Bone marrow (tissue), 2 donors: ENCODE results near the gene PHKG2.

Source experiments
- DNase-seq, 2 donors: peaks; one replicate each; lab custom pipeline; 2025; lab: John Stamatoyannopoulos, UW

The PHKG2 gene

GRCh38 chr16:30728899-30729672 is 19.1 kb upstream of the PHKG2 start:
- DNase-seq, result no peak

GRCh38 chr16:30731411-30731810 is 16.8 kb upstream of the PHKG2 start:
- DNase-seq, result no peak

- DNase-seq, result no peak
Observed at GRCh38 chr16:30736995-30737793, 11.0 kb upstream of the PHKG2 start.

GRCh38 chr16:30737794-30738648 is 10.2 kb upstream of the PHKG2 start:
- DNase-seq, result no peak

GRCh38 chr16:30738984-30739951 is 9.0 kb upstream of the PHKG2 start:
- no peak for DNase-seq

- DNase-seq, result no peak
Observed at GRCh38 chr16:30740364-30741251, 7.6 kb upstream of the PHKG2 start.

GRCh38 chr16:30741461-30741914 is 6.7 kb upstream of the PHKG2 start:
- no peak for DNase-seq

- no peak for DNase-seq
Observed at GRCh38 chr16:30743716-30744115, 4.5 kb upstream of the PHKG2 start.

GRCh38 chr16:30744183-30744582 is 4.0 kb upstream of the PHKG2 start:
- no peak for DNase-seq

- DNase-seq, result no peak
Observed at GRCh38 chr16:30745082-30745481, 3.1 kb upstream of the PHKG2 start.

GRCh38 chr16:30746638-30747175 is 1.5 kb upstream of the PHKG2 start:
- DNase-seq, result no peak

- no peak for DNase-seq
Observed at GRCh38 chr16:30747331-30747730, 894 bp upstream of the PHKG2 start.

- no peak for DNase-seq
Observed at GRCh38 chr16:30748634-30749445, 615 bp downstream of the PHKG2 start.

- DNase-seq, result no peak
Observed at GRCh38 chr16:30750201-30750600, 2.0 kb downstream of the PHKG2 start.

GRCh38 chr16:30750876-30751465 is 2.7 kb downstream of the PHKG2 start:
- DNase-seq, result no peak

- DNase-seq, result no peak
Observed at GRCh38 chr16:30753596-30753995, 5.4 kb downstream of the PHKG2 start.

- no peak for DNase-seq
Observed at GRCh38 chr16:30755955-30756780, 7.9 kb downstream of the PHKG2 start.

GRCh38 chr16:30756781-30757100 is 8.5 kb downstream of the PHKG2 start:
- no peak for DNase-seq
